Measurements from ENCODE around the gene CLNS1A.

DNA sequence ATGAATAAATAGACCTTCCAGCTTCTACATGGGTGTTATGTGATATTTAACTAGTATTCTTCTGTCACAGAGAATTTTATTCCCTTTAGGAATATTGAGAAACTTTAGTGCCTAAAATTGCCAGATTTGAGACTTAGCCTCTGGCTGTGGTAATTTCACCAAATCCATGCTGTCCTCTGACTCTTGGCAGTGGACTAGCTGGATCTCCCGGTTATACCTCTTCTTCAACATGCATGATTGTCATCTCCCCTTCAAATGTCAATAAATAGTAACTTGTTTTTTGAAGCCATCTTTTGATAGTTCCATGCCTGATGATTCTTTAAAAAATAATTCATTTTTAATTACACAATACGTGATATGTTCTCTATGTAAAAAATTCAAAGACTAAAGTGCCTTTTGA, 39.4 kb downstream of the CLNS1A start:
- TF ChIP-seq CTCF (IDR thresholded peaks at IDR 0.05; ENCODE audit: low read length) (no peak), EZH2 (optimal IDR thresholded peaks at IDR 0.05; ENCODE audit: low read depth, low read length) (no peak)
